Measurements from ENCODE around the gene MYF5. TPM values are rescaled to one million over a fixed set of nuclear protein-coding genes. Genes with fewer than 3 reads are reported as not detected.

The MYF5 gene
- total RNA-seq, 1 donor from 2014 or later, result not detected

- H3K27me3 Mint-ChIP-seq, result no peaks in the 10 kb centered on the region
- H3K27ac Mint-ChIP-seq, result no peak overlapping the region
- peaks cover 27% of the 10 kb centered on the region for H3K4me1 Mint-ChIP-seq (ENCODE audit: low read depth)
- no peak for DNase-seq (ENCODE audit: low spot score, unreplicated experiment)
- TF ChIP-seq, protein P1, sequence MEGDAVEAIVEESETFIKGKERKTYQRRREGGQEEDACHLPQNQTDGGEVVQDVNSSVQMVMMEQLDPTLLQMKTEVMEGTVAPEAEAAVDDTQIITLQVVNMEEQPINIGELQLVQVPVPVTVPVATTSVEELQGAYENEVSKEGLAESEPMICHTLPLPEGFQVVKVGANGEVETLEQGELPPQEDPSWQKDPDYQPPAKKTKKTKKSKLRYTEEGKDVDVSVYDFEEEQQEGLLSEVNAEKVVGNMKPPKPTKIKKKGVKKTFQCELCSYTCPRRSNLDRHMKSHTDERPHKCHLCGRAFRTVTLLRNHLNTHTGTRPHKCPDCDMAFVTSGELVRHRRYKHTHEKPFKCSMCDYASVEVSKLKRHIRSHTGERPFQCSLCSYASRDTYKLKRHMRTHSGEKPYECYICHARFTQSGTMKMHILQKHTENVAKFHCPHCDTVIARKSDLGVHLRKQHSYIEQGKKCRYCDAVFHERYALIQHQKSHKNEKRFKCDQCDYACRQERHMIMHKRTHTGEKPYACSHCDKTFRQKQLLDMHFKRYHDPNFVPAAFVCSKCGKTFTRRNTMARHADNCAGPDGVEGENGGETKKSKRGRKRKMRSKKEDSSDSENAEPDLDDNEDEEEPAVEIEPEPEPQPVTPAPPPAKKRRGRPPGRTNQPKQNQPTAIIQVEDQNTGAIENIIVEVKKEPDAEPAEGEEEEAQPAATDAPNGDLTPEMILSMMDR (IDR thresholded peaks at IDR 0.05; ENCODE audit: unreplicated experiment), result no peak
- H3K36me3 Mint-ChIP-seq (ENCODE audit: insufficient read depth), result peaks cover 2% of the 10 kb centered on the region
- H3K4me3 Mint-ChIP-seq (ENCODE audit: low read depth), result no peak overlapping the region
- H3K9me3 Mint-ChIP-seq (ENCODE audit: low read depth), result peaks cover 11% of the 10 kb centered on the region
Observed at GRCh38 chr12:80690513-80690912, 26.2 kb upstream of the MYF5 start.

DNA sequence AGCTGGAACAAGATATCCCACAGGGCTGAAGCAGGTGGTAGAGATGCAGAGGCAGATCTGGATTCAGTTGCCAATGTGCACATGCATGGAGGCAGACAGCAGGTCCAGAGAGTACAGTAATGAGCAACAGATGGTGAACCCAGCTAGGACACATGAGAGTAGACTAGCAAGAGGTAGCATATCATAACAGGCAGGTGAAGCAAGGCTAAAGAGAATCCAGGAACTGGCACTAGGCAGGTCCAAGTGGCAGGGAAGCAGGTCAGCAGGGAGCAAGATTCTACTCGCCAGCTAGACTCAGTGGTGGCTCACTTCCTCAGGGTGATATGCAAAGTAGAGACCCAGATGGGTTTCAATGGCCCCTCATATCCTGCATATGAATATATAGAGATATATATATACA is 24.6 kb upstream of the MYF5 start:
- Mint-ChIP-seq H3K27me3 (no peaks in the 10 kb centered on the region), H3K27ac (peak overlapping the region; percentile 11), H3K9me3 (ENCODE audit: low read depth) (peaks cover 1% of the 10 kb centered on the region), H3K4me3 (ENCODE audit: low read depth) (no peak overlapping the region), H3K4me1 (ENCODE audit: low read depth) (peaks cover 28% of the 10 kb centered on the region), H3K36me3 (ENCODE audit: insufficient read depth) (no peaks in the 10 kb centered on the region)
- TF ChIP-seq, protein P1 (IDR thresholded peaks at IDR 0.05; ENCODE audit: unreplicated experiment), result no peak
- DNase-seq (ENCODE audit: low spot score, unreplicated experiment), result no peak

- no peak for DNase-seq (ENCODE audit: low spot score, unreplicated experiment)
- H3K4me1 Mint-ChIP-seq (ENCODE audit: low read depth), result peaks cover 15% of the 10 kb centered on the region
- H3K4me3 Mint-ChIP-seq (ENCODE audit: low read depth), result no peak overlapping the region
- no peaks in the 10 kb centered on the region for H3K9me3 Mint-ChIP-seq (ENCODE audit: low read depth)
- TF ChIP-seq, protein P1 (IDR thresholded peaks at IDR 0.05; ENCODE audit: unreplicated experiment), result no peak
- no peak overlapping the region for H3K27ac Mint-ChIP-seq
- H3K36me3 Mint-ChIP-seq (ENCODE audit: insufficient read depth), result no peaks in the 10 kb centered on the region
- H3K27me3 Mint-ChIP-seq, result no peaks in the 10 kb centered on the region
Observed at GRCh38 chr12:80697270-80697887, 19.3 kb upstream of the MYF5 start.

GRCh38 chr12:80698256-80698655 is 18.5 kb upstream of the MYF5 start:
- peaks cover 2% of the 10 kb centered on the region for H3K27me3 Mint-ChIP-seq
- peaks cover 18% of the 10 kb centered on the region for H3K4me1 Mint-ChIP-seq (ENCODE audit: low read depth)
- DNase-seq (ENCODE audit: low spot score, unreplicated experiment), result no peak
- TF ChIP-seq, protein P1 (IDR thresholded peaks at IDR 0.05; ENCODE audit: unreplicated experiment), result no peak
- H3K9me3 Mint-ChIP-seq (ENCODE audit: low read depth), result no peaks in the 10 kb centered on the region
- no peak overlapping the region for H3K4me3 Mint-ChIP-seq (ENCODE audit: low read depth)
- no peaks in the 10 kb centered on the region for H3K36me3 Mint-ChIP-seq (ENCODE audit: insufficient read depth)
- H3K27ac Mint-ChIP-seq, result no peak overlapping the region

GRCh38 chr12:80698847-80699542 is 17.7 kb upstream of the MYF5 start:
- no peaks in the 10 kb centered on the region for H3K36me3 Mint-ChIP-seq (ENCODE audit: insufficient read depth)
- H3K27me3 Mint-ChIP-seq, result peaks cover 5% of the 10 kb centered on the region
- H3K4me3 Mint-ChIP-seq (ENCODE audit: low read depth), result no peak overlapping the region
- no peak overlapping the region for H3K27ac Mint-ChIP-seq
- TF ChIP-seq, protein P1 (IDR thresholded peaks at IDR 0.05; ENCODE audit: unreplicated experiment), result no peak
- no peaks in the 10 kb centered on the region for H3K9me3 Mint-ChIP-seq (ENCODE audit: low read depth)
- no peak for DNase-seq (ENCODE audit: low spot score, unreplicated experiment)
- H3K4me1 Mint-ChIP-seq (ENCODE audit: low read depth), result peaks cover 16% of the 10 kb centered on the region

Data from progenitor cell of endocrine pancreas (in vitro differentiated cells).